Neural cell (in vitro differentiated cells): Measurements from ENCODE around the gene ORMDL1. TPM values are rescaled to one million over a fixed set of nuclear protein-coding genes. Genes with fewer than 3 reads are reported as not detected.

ENCODE experiments used
- H2AFZ ChIP-seq: fragments of 200-600, 300-800 bp; sonication (generic), shearing (Covaris generic); 2 replicates; pipeline ENCODE4 v1.6.0; 2014; ENCODE audit warnings: low read depth, mild to moderate bottlenecking, antibody characterized with exemption, low read length, moderate library complexity
- H3F3A ChIP-seq: fragments of 200-600 bp; shearing (Covaris generic); 2 replicates; pipeline ENCODE4 v1.6.1; 2016; ENCODE audit warnings: mild to moderate bottlenecking, moderate library complexity, mixed read lengths, antibody characterized with exemption, low read length; ENCODE audit not compliant: insufficient read depth, poor library complexity, severe bottlenecking
- H3K27ac ChIP-seq: fragments of 200-600, 300-800 bp; sonication (generic), shearing (Covaris generic); 2 replicates; pipeline ENCODE4 v1.5.1; 2014; ENCODE audit warnings: mild to moderate bottlenecking, low read length, moderate library complexity
- H3K27me3 ChIP-seq: fragments of 300-800, 200-600 bp; sonication (generic), shearing (Covaris generic); 2 replicates; pipeline ENCODE4 v1.6.0; 2014; ENCODE audit warnings: mild to moderate bottlenecking, low read depth, low read length, moderate library complexity; ENCODE audit not compliant: insufficient read depth
- H3K36me3 ChIP-seq: fragments of 300-800, 200-600 bp; sonication (generic), shearing (Covaris generic); 2 replicates; pipeline ENCODE4 v1.5.1; 2014; ENCODE audit warnings: mild to moderate bottlenecking, antibody characterized with exemption, low read length, moderate library complexity; ENCODE audit not compliant: insufficient read depth
- H3K4me2 ChIP-seq: fragments of 300-800, 200-600 bp; sonication (generic), shearing (Covaris generic); 2 replicates; pipeline ENCODE4 v1.6.0; 2014; ENCODE audit warnings: mild to moderate bottlenecking, low read length
- H3K4me3 ChIP-seq: fragments of 300-800, 200-600 bp; sonication (generic), shearing (Covaris generic); 2 replicates; pipeline ENCODE4 v1.5.1; 2014; ENCODE audit warnings: mild to moderate bottlenecking, low read length, moderate library complexity
- H3K79me2 ChIP-seq: fragments of 200-600 bp; shearing (Covaris generic); replicated peaks from 2 replicates; pipeline ENCODE4 v1.6.0; 2014; ENCODE audit warnings: mild to moderate bottlenecking, low read length, moderate library complexity; ENCODE audit not compliant: insufficient read depth
- H3K9ac ChIP-seq: fragments of 300-800, 200-600 bp; sonication (generic), shearing (Covaris generic); 2 replicates; pipeline ENCODE4 v1.6.1; 2016; ENCODE audit warnings: mild to moderate bottlenecking, low read length, mixed read lengths
- H3K9me2 ChIP-seq: fragments of 200-600 bp; shearing (Covaris generic); 2 replicates; pipeline ENCODE4 v1.6.1; 2016; ENCODE audit warnings: mild to moderate bottlenecking, low read length, mixed read lengths; ENCODE audit not compliant: insufficient read depth
- H3K9me3 ChIP-seq: fragments of 200-600, 300-800 bp; sonication (generic), shearing (Covaris generic); 2 replicates; pipeline ENCODE4 v1.6.1; 2016; ENCODE audit warnings: mild to moderate bottlenecking, mixed run types, low read length, moderate library complexity, mixed read lengths
- H4K20me1 ChIP-seq: fragments of 200-600 bp; shearing (Covaris generic); 2 replicates; pipeline ENCODE4 v1.6.1; 2016; ENCODE audit warnings: mild to moderate bottlenecking, mixed run types; ENCODE audit not compliant: insufficient read depth
- EP300 ChIP-seq: fragments of 450-650 bp; conservative IDR thresholded peaks from 2 replicates; pipeline ENCODE4 v1.6.1; 2014; ENCODE audit warnings: antibody characterized with exemption, mild to moderate bottlenecking, moderate library complexity; ENCODE audit not compliant: poor library complexity, severe bottlenecking
- EZH2 ChIP-seq: fragments of 200-600, 300-800 bp; shearing (Covaris generic), sonication (generic); IDR thresholded peaks from 2 replicates; pipeline ENCODE4 v1.6.1; 2014; ENCODE audit warnings: antibody characterized with exemption, low read length, borderline replicate concordance, mild to moderate bottlenecking; ENCODE audit not compliant: insufficient read depth, poor library complexity, severe bottlenecking
- MXI1 ChIP-seq: fragments of 450-650 bp; conservative IDR thresholded peaks from 2 replicates; pipeline ENCODE4 v1.6.1; 2014; ENCODE audit warnings: antibody characterized with exemption, mild to moderate bottlenecking; ENCODE audit not compliant: poor library complexity, severe bottlenecking
- POLR2AphosphoS5 ChIP-seq: IDR thresholded peaks from 2 replicates; pipeline ENCODE4 v1.6.1; 2012
- RAD21 ChIP-seq: fragments of 450-650 bp; conservative IDR thresholded peaks from 2 replicates; pipeline ENCODE4 v1.6.1; 2014; ENCODE audit warnings: antibody characterized with exemption, mild to moderate bottlenecking, moderate library complexity
- SMC3 ChIP-seq: fragments of 450-650 bp; conservative IDR thresholded peaks from 2 replicates; pipeline ENCODE4 v1.6.1; 2014; ENCODE audit warnings: antibody characterized with exemption, mild to moderate bottlenecking, moderate library complexity; ENCODE audit not compliant: poor library complexity
- TAF1 ChIP-seq: IDR thresholded peaks from 2 replicates; pipeline ENCODE4 v1.6.1; 2012; ENCODE audit warnings: low read depth
- polyA plus RNA-seq: library from polyadenylated mRNA; depleted of rRNA; stranded (reverse); fragments of >200 nt; gene quantifications from 2 replicates; pipeline ENCODE4 v1.2.3, GENCODE V29; 2014
- TF ChIP-seq, protein P1 (sequence below): IDR thresholded peaks from 2 replicates; pipeline ENCODE4 v1.6.1; 2012; ENCODE audit warnings: borderline replicate concordance
- TF ChIP-seq, protein P2 (sequence below): fragments of 450-650 bp; IDR thresholded peaks from 2 replicates; pipeline ENCODE4 v1.5.1; 2014; ENCODE audit warnings: antibody characterized with exemption, mild to moderate bottlenecking, moderate library complexity; ENCODE audit not compliant: poor library complexity, severe bottlenecking

Gene ORMDL1
- polyA plus RNA-seq, 1 donor from 2014 or later, result 351 TPM

DNA sequence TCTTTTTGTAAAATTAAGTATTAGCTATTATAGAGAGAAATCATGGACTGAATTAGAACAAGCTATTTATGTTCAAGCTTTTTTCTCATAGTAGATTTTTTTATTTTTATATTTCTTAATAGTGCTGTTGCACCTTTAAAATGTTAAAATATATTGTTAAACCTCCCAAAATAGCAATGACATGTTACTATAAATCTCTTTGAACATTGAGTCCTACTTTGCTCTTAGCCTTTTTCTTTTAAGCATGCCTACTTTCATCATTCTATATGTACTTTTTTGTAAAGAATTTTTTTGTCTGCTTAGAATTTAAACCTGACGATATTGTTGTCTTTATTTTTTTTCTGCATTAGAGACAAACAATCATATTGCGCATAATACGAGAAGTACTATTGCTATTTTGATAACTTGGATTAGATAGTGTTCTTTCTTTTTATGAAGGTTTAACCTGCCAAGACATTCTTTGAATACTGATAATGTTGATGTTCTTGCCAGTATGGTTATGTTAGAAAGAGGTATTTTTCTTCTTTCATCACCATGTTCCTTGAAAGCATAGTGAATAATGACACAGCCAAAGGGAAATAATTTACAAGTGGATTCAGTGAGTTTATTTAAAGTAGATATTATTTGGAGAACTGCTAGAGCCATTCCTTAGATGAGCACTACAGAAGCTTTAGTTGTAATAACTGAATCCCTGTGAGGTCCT lies 40.7 kb upstream of the ORMDL1 start:
- Histone ChIP-seq H3K27ac (no peak overlapping the region), H3K4me2 (no peak overlapping the region), H3K79me2 (no peaks in the 10 kb centered on the region), H3K4me3 (no peak overlapping the region), H3K36me3 (no peaks in the 10 kb centered on the region), H3K9me3 (no peaks in the 10 kb centered on the region), H4K20me1 (no peaks in the 10 kb centered on the region), H3F3A (no peaks in the 10 kb centered on the region), H3K9me2 (no peaks in the 10 kb centered on the region), H3K9ac (no peak overlapping the region), H3K27me3 (no peaks in the 10 kb centered on the region), H2AFZ (no peak overlapping the region)
- TF ChIP-seq MXI1 (no peak), POLR2AphosphoS5 (no peak), EZH2 (no peak), TAF1 (no peak), RAD21 (no peak), SMC3 (no peak), EP300 (no peak)
- TF ChIP-seq, protein P1, sequence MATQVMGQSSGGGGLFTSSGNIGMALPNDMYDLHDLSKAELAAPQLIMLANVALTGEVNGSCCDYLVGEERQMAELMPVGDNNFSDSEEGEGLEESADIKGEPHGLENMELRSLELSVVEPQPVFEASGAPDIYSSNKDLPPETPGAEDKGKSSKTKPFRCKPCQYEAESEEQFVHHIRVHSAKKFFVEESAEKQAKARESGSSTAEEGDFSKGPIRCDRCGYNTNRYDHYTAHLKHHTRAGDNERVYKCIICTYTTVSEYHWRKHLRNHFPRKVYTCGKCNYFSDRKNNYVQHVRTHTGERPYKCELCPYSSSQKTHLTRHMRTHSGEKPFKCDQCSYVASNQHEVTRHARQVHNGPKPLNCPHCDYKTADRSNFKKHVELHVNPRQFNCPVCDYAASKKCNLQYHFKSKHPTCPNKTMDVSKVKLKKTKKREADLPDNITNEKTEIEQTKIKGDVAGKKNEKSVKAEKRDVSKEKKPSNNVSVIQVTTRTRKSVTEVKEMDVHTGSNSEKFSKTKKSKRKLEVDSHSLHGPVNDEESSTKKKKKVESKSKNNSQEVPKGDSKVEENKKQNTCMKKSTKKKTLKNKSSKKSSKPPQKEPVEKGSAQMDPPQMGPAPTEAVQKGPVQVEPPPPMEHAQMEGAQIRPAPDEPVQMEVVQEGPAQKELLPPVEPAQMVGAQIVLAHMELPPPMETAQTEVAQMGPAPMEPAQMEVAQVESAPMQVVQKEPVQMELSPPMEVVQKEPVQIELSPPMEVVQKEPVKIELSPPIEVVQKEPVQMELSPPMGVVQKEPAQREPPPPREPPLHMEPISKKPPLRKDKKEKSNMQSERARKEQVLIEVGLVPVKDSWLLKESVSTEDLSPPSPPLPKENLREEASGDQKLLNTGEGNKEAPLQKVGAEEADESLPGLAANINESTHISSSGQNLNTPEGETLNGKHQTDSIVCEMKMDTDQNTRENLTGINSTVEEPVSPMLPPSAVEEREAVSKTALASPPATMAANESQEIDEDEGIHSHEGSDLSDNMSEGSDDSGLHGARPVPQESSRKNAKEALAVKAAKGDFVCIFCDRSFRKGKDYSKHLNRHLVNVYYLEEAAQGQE, result no peak
- TF ChIP-seq, protein P2, sequence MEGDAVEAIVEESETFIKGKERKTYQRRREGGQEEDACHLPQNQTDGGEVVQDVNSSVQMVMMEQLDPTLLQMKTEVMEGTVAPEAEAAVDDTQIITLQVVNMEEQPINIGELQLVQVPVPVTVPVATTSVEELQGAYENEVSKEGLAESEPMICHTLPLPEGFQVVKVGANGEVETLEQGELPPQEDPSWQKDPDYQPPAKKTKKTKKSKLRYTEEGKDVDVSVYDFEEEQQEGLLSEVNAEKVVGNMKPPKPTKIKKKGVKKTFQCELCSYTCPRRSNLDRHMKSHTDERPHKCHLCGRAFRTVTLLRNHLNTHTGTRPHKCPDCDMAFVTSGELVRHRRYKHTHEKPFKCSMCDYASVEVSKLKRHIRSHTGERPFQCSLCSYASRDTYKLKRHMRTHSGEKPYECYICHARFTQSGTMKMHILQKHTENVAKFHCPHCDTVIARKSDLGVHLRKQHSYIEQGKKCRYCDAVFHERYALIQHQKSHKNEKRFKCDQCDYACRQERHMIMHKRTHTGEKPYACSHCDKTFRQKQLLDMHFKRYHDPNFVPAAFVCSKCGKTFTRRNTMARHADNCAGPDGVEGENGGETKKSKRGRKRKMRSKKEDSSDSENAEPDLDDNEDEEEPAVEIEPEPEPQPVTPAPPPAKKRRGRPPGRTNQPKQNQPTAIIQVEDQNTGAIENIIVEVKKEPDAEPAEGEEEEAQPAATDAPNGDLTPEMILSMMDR, result no peak

DNA sequence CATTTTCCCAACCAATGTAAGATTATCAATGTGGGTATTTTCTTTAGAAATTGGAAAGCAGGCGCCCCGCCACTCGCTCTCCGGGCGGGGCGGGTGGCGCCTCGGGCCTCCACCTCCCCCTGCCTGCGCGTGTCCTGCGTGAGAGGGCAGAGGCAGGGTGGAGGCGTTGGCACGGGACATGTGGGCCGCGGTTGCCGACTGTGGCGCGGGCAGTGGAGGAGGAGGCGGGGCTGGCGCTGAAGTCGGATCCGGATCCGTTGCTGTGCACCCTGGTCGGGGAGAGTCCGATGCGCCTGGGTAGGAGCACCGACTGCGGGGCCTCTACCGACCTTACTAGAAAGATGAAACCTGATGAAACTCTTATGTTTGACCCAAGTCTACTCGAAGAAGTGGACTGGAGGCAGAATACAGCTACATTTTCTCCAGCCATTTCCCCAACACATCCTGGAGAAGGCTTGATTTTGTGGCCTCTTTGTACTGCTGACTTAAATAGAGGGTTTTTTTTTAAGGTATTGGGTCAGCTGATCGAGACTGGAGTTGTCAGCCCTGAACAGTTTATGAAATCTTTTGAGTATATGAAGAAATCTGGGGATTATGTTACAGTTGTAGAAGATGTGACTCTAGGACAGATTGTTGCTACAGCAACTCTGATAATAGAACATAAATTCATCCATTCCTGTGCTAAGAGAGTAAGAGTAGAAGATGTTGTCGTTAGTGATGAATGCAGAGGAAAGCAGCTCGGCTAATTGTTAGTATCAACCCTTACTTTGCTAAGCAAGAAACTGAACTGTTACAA lies 38.0 kb upstream of the ORMDL1 start:
- Histone ChIP-seq H3K36me3 (peaks cover 12% of the 10 kb centered on the region), H3K27ac (no peak overlapping the region)

More for the DNA sequence above, 38.0 kb upstream of the ORMDL1 start:
- H3K9me2 ChIP-seq, result no peaks in the 10 kb centered on the region
- no peak for TF ChIP-seq RAD21
- TF ChIP-seq POLR2AphosphoS5, result no peak
- TF ChIP-seq EZH2, result no peak
- no peak for TF ChIP-seq EP300
- TF ChIP-seq, protein P2, result no peak
- no peak for TF ChIP-seq MXI1
- TF ChIP-seq, protein P1, result no peak
- TF ChIP-seq SMC3, result no peak
- no peaks in the 10 kb centered on the region for H4K20me1 ChIP-seq
- no peaks in the 10 kb centered on the region for H3K79me2 ChIP-seq
- no peaks in the 10 kb centered on the region for H3F3A ChIP-seq
- H3K4me3 ChIP-seq, result no peak overlapping the region
- no peak overlapping the region for H2AFZ ChIP-seq
- no peaks in the 10 kb centered on the region for H3K9me3 ChIP-seq
- no peaks in the 10 kb centered on the region for H3K27me3 ChIP-seq
- no peak overlapping the region for H3K4me2 ChIP-seq
- no peak overlapping the region for H3K9ac ChIP-seq
